ENCODE results near the gene SPINK9.

DNA sequence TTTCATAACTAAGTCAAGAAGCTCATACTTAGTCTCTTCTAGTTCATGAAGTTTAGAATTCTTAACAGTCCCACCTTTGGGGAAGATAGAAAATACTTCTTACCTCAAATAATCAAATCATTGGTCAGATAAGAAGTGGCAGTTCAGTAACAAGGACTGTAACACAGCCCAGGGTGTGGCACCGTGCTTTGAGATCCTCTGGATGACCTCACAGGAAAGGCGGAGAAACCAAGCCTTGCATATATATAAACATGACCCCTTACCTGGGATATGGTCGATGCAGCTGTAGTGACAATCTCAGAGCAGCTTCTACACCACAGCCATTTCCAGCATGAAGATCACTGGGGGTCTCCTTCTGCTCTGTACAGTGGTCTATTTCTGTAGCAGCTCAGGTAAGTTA, 23.2 kb upstream of the SPINK9 start, which contains the start of gene SPINK7:
- TF ChIP-seq SUZ12 (IDR thresholded peaks at IDR 0.05) (no peak), FOXK2 (IDR thresholded peaks at IDR 0.05) (no peak), FOXA1 (IDR thresholded peaks at IDR 0.05) (no peak), TARDBP (IDR thresholded peaks at IDR 0.05) (no peak), PKNOX1 (IDR thresholded peaks at IDR 0.05) (no peak), BHLHE40 (IDR thresholded peaks at IDR 0.05; ENCODE audit: borderline replicate concordance) (no peak), HDGF (IDR thresholded peaks at IDR 0.05; ENCODE audit: borderline replicate concordance) (no peak), ZNF384 (IDR thresholded peaks at IDR 0.05) (no peak)

Data from HEK293T (cell line).